ENCODE data around the gene YPEL2.
"Not testable (repeated sequence)": the region's sequence is repeated elsewhere in the genome, so short reads cannot be mapped to it uniquely, and the experiment has no call there.

The YPEL2 gene

GRCh38 chr17:59409336-59410048 is 78.0 kb downstream of the YPEL2 start:
- peaks cover 17% of the 10 kb centered on the region for H3K4me1 ChIP-seq (ENCODE audit: control insufficient read depth, insufficient read depth, low read length)
- no peak overlapping the region for H3K4me3 ChIP-seq (ENCODE audit: low read length in 2 of 2)
- peaks cover 3 to 5% of the 10 kb centered on the region in 2 donors for H3K36me3 ChIP-seq (ENCODE audit: control insufficient read depth in 2 of 2, insufficient read depth in 2 of 2, low read length in 2 of 2)
- no peak overlapping the region for H3K9ac ChIP-seq (ENCODE audit: low read length in 2 of 2)
- H3K27ac ChIP-seq (ENCODE audit: low read length), result peak overlapping the region; percentile 18
- H3K9me3 ChIP-seq (ENCODE audit: control insufficient read depth in 2 of 2, low read length in 2 of 2), result peaks cover 0 to 8% of the 10 kb centered on the region in 2 donors
- no peaks in the 10 kb centered on the region for H3K27me3 ChIP-seq (ENCODE audit: control insufficient read depth in 1 of 2, insufficient read depth in 2 of 2, low read length in 2 of 2)

- peaks cover 0 to 8% of the 10 kb centered on the region in 2 donors for H3K9me3 ChIP-seq (ENCODE audit: control insufficient read depth in 2 of 2, low read length in 2 of 2)
- H3K4me1 ChIP-seq (ENCODE audit: control insufficient read depth, insufficient read depth, low read length), result peaks cover 17% of the 10 kb centered on the region
- no peak overlapping the region for H3K9ac ChIP-seq (ENCODE audit: low read length in 2 of 2)
- H3K27ac ChIP-seq (ENCODE audit: low read length), result no peak overlapping the region
- peaks cover 3 to 5% of the 10 kb centered on the region in 2 donors for H3K36me3 ChIP-seq (ENCODE audit: control insufficient read depth in 2 of 2, insufficient read depth in 2 of 2, low read length in 2 of 2)
- H3K27me3 ChIP-seq (ENCODE audit: control insufficient read depth in 1 of 2, insufficient read depth in 2 of 2, low read length in 2 of 2), result no peaks in the 10 kb centered on the region
- no peak overlapping the region for H3K4me3 ChIP-seq (ENCODE audit: low read length in 2 of 2)
Observed at GRCh38 chr17:59410049-59410437, 78.6 kb downstream of the YPEL2 start.

GRCh38 chr17:59412431-59412830 is 81.0 kb downstream of the YPEL2 start:
- H3K27me3 ChIP-seq (ENCODE audit: control insufficient read depth in 1 of 2, insufficient read depth in 2 of 2, low read length in 2 of 2), result not testable (repeated sequence)

GRCh38 chr17:59413014-59413766 is 81.7 kb downstream of the YPEL2 start:
- no peak overlapping the region for H3K27ac ChIP-seq (ENCODE audit: low read length)

More at GRCh38 chr17:59412431-59412830, 81.0 kb downstream of the YPEL2 start:
- not testable (repeated sequence) for H3K36me3 ChIP-seq (ENCODE audit: control insufficient read depth in 2 of 2, insufficient read depth in 2 of 2, low read length in 2 of 2); H3K9me3 ChIP-seq (ENCODE audit: control insufficient read depth in 2 of 2, low read length in 2 of 2); H3K9ac ChIP-seq (ENCODE audit: low read length in 2 of 2); H3K4me3 ChIP-seq (ENCODE audit: low read length in 2 of 2); H3K4me1 ChIP-seq (ENCODE audit: control insufficient read depth, insufficient read depth, low read length); H3K27ac ChIP-seq (ENCODE audit: low read length)

GRCh38 chr17:59415397-59415796 is 83.9 kb downstream of the YPEL2 start:
- Histone ChIP-seq H3K4me1 (ENCODE audit: control insufficient read depth, insufficient read depth, low read length) (peaks cover 9% of the 10 kb centered on the region), H3K9me3 (ENCODE audit: control insufficient read depth in 2 of 2, low read length in 2 of 2) (no peaks in the 10 kb centered on the region), H3K4me3 (ENCODE audit: low read length in 2 of 2) (no peak overlapping the region), H3K36me3 (ENCODE audit: control insufficient read depth in 2 of 2, insufficient read depth in 2 of 2, low read length in 2 of 2) (no peaks in the 10 kb centered on the region), H3K9ac (ENCODE audit: low read length in 2 of 2) (no peak overlapping the region), H3K27ac (ENCODE audit: low read length) (no peak overlapping the region), H3K27me3 (ENCODE audit: control insufficient read depth in 1 of 2, insufficient read depth in 2 of 2, low read length in 2 of 2) (no peaks in the 10 kb centered on the region)

More at GRCh38 chr17:59413014-59413766, 81.7 kb downstream of the YPEL2 start:
- Histone ChIP-seq H3K27me3 (ENCODE audit: control insufficient read depth in 1 of 2, insufficient read depth in 2 of 2, low read length in 2 of 2) (no peaks in the 10 kb centered on the region), H3K9ac (ENCODE audit: low read length in 2 of 2) (no peak overlapping the region), H3K4me1 (ENCODE audit: control insufficient read depth, insufficient read depth, low read length) (no peaks in the 10 kb centered on the region), H3K9me3 (ENCODE audit: control insufficient read depth in 2 of 2, low read length in 2 of 2) (peaks cover 0 to 8% of the 10 kb centered on the region in 2 donors), H3K36me3 (ENCODE audit: control insufficient read depth in 2 of 2, insufficient read depth in 2 of 2, low read length in 2 of 2) (no peaks in the 10 kb centered on the region), H3K4me3 (ENCODE audit: low read length in 2 of 2) (no peak overlapping the region)

- Histone ChIP-seq H3K27ac (ENCODE audit: low read length) (no peak overlapping the region), H3K9me3 (ENCODE audit: control insufficient read depth in 2 of 2, low read length in 2 of 2) (no peaks in the 10 kb centered on the region), H3K9ac (ENCODE audit: low read length in 2 of 2) (no peak overlapping the region), H3K36me3 (ENCODE audit: control insufficient read depth in 2 of 2, insufficient read depth in 2 of 2, low read length in 2 of 2) (no peaks in the 10 kb centered on the region), H3K4me1 (ENCODE audit: control insufficient read depth, insufficient read depth, low read length) (peaks cover 11% of the 10 kb centered on the region), H3K4me3 (ENCODE audit: low read length in 2 of 2) (no peak overlapping the region), H3K27me3 (ENCODE audit: control insufficient read depth in 1 of 2, insufficient read depth in 2 of 2, low read length in 2 of 2) (no peaks in the 10 kb centered on the region)
Observed at GRCh38 chr17:59416184-59416583, 84.7 kb downstream of the YPEL2 start.

GRCh38 chr17:59417452-59417851 is 86.0 kb downstream of the YPEL2 start:
- H3K9ac ChIP-seq (ENCODE audit: low read length in 2 of 2), result no peak overlapping the region
- H3K9me3 ChIP-seq (ENCODE audit: control insufficient read depth in 2 of 2, low read length in 2 of 2), result no peaks in the 10 kb centered on the region
- no peaks in the 10 kb centered on the region for H3K27me3 ChIP-seq (ENCODE audit: control insufficient read depth in 1 of 2, insufficient read depth in 2 of 2, low read length in 2 of 2)
- no peaks in the 10 kb centered on the region for H3K36me3 ChIP-seq (ENCODE audit: control insufficient read depth in 2 of 2, insufficient read depth in 2 of 2, low read length in 2 of 2)
- no peak overlapping the region for H3K4me3 ChIP-seq (ENCODE audit: low read length in 2 of 2)
- no peak overlapping the region for H3K27ac ChIP-seq (ENCODE audit: low read length)
- peaks cover 16% of the 10 kb centered on the region for H3K4me1 ChIP-seq (ENCODE audit: control insufficient read depth, insufficient read depth, low read length)

- Histone ChIP-seq H3K27ac (ENCODE audit: low read length) (peak overlapping the region; percentile 46), H3K9me3 (ENCODE audit: control insufficient read depth in 2 of 2, low read length in 2 of 2) (no peaks in the 10 kb centered on the region), H3K36me3 (ENCODE audit: control insufficient read depth in 2 of 2, insufficient read depth in 2 of 2, low read length in 2 of 2) (no peaks in the 10 kb centered on the region), H3K4me1 (ENCODE audit: control insufficient read depth, insufficient read depth, low read length) (peaks cover 29% of the 10 kb centered on the region), H3K27me3 (ENCODE audit: control insufficient read depth in 1 of 2, insufficient read depth in 2 of 2, low read length in 2 of 2) (no peaks in the 10 kb centered on the region), H3K4me3 (ENCODE audit: low read length in 2 of 2) (no peak overlapping the region), H3K9ac (ENCODE audit: low read length in 2 of 2) (no peak overlapping the region)
Observed at GRCh38 chr17:59418732-59419166, 87.3 kb downstream of the YPEL2 start.

GRCh38 chr17:59420901-59421300 is 89.4 kb downstream of the YPEL2 start:
- Histone ChIP-seq H3K4me1 (ENCODE audit: control insufficient read depth, insufficient read depth, low read length) (peaks cover 49% of the 10 kb centered on the region), H3K27ac (ENCODE audit: low read length) (no peak overlapping the region), H3K9ac (ENCODE audit: low read length in 2 of 2) (no peak overlapping the region), H3K9me3 (ENCODE audit: control insufficient read depth in 2 of 2, low read length in 2 of 2) (no peaks in the 10 kb centered on the region), H3K36me3 (ENCODE audit: control insufficient read depth in 2 of 2, insufficient read depth in 2 of 2, low read length in 2 of 2) (no peaks in the 10 kb centered on the region), H3K27me3 (ENCODE audit: control insufficient read depth in 1 of 2, insufficient read depth in 2 of 2, low read length in 2 of 2) (no peaks in the 10 kb centered on the region), H3K4me3 (ENCODE audit: low read length in 2 of 2) (no peak overlapping the region)

GRCh38 chr17:59421722-59422121 is 90.3 kb downstream of the YPEL2 start:
- Histone ChIP-seq H3K27me3 (ENCODE audit: control insufficient read depth in 1 of 2, insufficient read depth in 2 of 2, low read length in 2 of 2) (no peaks in the 10 kb centered on the region), H3K4me1 (ENCODE audit: control insufficient read depth, insufficient read depth, low read length) (peaks cover 57% of the 10 kb centered on the region), H3K27ac (ENCODE audit: low read length) (no peak overlapping the region), H3K9me3 (ENCODE audit: control insufficient read depth in 2 of 2, low read length in 2 of 2) (no peaks in the 10 kb centered on the region), H3K36me3 (ENCODE audit: control insufficient read depth in 2 of 2, insufficient read depth in 2 of 2, low read length in 2 of 2) (no peaks in the 10 kb centered on the region), H3K4me3 (ENCODE audit: low read length in 2 of 2) (no peak overlapping the region), H3K9ac (ENCODE audit: low read length in 2 of 2) (no peak overlapping the region)
